ENCODE results near the gene SMIM44. TPM values are rescaled to one million over a fixed set of nuclear protein-coding genes. Genes with fewer than 3 reads are reported as not detected.

SMIM44 gene
- total and polyA plus RNA-seq, 9 of the 15 experiments (the other 6 are each of a cell fraction or from before 2014, with no cell fraction given): not detected

- TF ChIP-seq MECOM (CRISPR knock-in tag; IDR thresholded peaks at IDR 0.05) (no peak), PML (IDR thresholded peaks at IDR 0.05; ENCODE audit: low read length) (no peak)
Measured at GRCh38 chr19:3433313-3433712, 49.9 kb downstream of the SMIM44 start (continued).

Small RNA genes within 50 kb of the gene (small RNA-seq; reads per million reads assigned to genes)
- gene RF00212: not detected

Other genes starting within 250 kb of the SMIM44 start
Only the 7 nearest of the 12 such genes appear.
- gene SMIM24, start 2.9 kb downstream of the SMIM44 start, total RNA-seq (2014; rRNA removed): 0.45 and 1.2 TPM in 2 replicates
- 0.73 and 1.1 TPM in 2 replicates for gene SMIM24, start 2.9 kb downstream of the SMIM44 start, total RNA-seq (2014; rRNA removed; fragmentation: Illumina TruSeq; extraction: Trizol)
- gene SMIM24, start 2.9 kb downstream of the SMIM44 start, total RNA-seq (2015; rRNA removed; fragmentation: Illumina TruSeq; extraction: Trizol): not detected in 2 replicates
- 1.1 and 1.4 TPM in 2 replicates for gene SMIM24, start 2.9 kb downstream of the SMIM44 start, total RNA-seq (2021)
- gene SMIM24, start 2.9 kb downstream of the SMIM44 start, polyA plus RNA-seq (2011; rRNA removed): 12.3 and 12.9 TPM in 2 replicates
- 2.9 and 3.0 TPM in 2 replicates for gene SMIM24, start 2.9 kb downstream of the SMIM44 start, polyA plus RNA-seq (2014; fragmentation: Illumina TruSeq; extraction: Trizol)
- gene SMIM24, start 2.9 kb downstream of the SMIM44 start, polyA plus RNA-seq (2014; fragmentation: Nextera tagmentation; extraction: Ambion mirVana): 1 to 10 TPM in 1 of 2 experiments, under 1 TPM in 1; 0.86 to 1.8 TPM
- 0.77 and 1.6 TPM in 2 replicates for gene SMIM24, start 2.9 kb downstream of the SMIM44 start, polyA plus RNA-seq (2014; rRNA removed)
- 47.2 and 58.7 TPM in 2 replicates for gene DOHH, start 17.2 kb upstream of the SMIM44 start, total RNA-seq (2014; rRNA removed)
- gene DOHH, start 17.2 kb upstream of the SMIM44 start, total RNA-seq (2014; rRNA removed; fragmentation: Illumina TruSeq; extraction: Trizol): 1.1 and 1.8 TPM in 2 replicates
- gene DOHH, start 17.2 kb upstream of the SMIM44 start, total RNA-seq (2015; rRNA removed; fragmentation: Illumina TruSeq; extraction: Trizol): 10.4 and 10.6 TPM in 2 replicates
- gene DOHH, start 17.2 kb upstream of the SMIM44 start, total RNA-seq (2021): 21.4 and 31.0 TPM in 2 replicates
- gene DOHH, start 17.2 kb upstream of the SMIM44 start, polyA plus RNA-seq (2011; rRNA removed): 5.1 and 6.3 TPM in 2 replicates
- gene DOHH, start 17.2 kb upstream of the SMIM44 start, polyA plus RNA-seq (2014; fragmentation: Illumina TruSeq; extraction: Trizol): 1.2 and 8.2 TPM in 2 replicates
- gene DOHH, start 17.2 kb upstream of the SMIM44 start, polyA plus RNA-seq (2014; fragmentation: Nextera tagmentation; extraction: Ambion mirVana): under 1 TPM; 0.14 to 0.15 TPM
- 31.2 and 32.8 TPM in 2 replicates for gene DOHH, start 17.2 kb upstream of the SMIM44 start, polyA plus RNA-seq (2014; rRNA removed)
- gene FZR1, start 22.9 kb upstream of the SMIM44 start, total RNA-seq (2014; rRNA removed): 24.1 and 42.2 TPM in 2 replicates
- gene FZR1, start 22.9 kb upstream of the SMIM44 start, total RNA-seq (2014; rRNA removed; fragmentation: Illumina TruSeq; extraction: Trizol): 5.0 and 5.7 TPM in 2 replicates
- gene FZR1, start 22.9 kb upstream of the SMIM44 start, total RNA-seq (2015; rRNA removed; fragmentation: Illumina TruSeq; extraction: Trizol): 18.0 and 22.3 TPM in 2 replicates
- gene FZR1, start 22.9 kb upstream of the SMIM44 start, total RNA-seq (2021): 45.4 and 48.0 TPM in 2 replicates
- gene FZR1, start 22.9 kb upstream of the SMIM44 start, polyA plus RNA-seq (2011; rRNA removed): 22.2 and 37.4 TPM in 2 replicates
- gene FZR1, start 22.9 kb upstream of the SMIM44 start, polyA plus RNA-seq (2014; fragmentation: Illumina TruSeq; extraction: Trizol): 21.6 and 40.6 TPM in 2 replicates
- gene FZR1, start 22.9 kb upstream of the SMIM44 start, polyA plus RNA-seq (2014; fragmentation: Nextera tagmentation; extraction: Ambion mirVana): under 1 TPM; 0.18 to 0.28 TPM
- gene FZR1, start 22.9 kb upstream of the SMIM44 start, polyA plus RNA-seq (2014; rRNA removed): 23.6 and 30.6 TPM in 2 replicates
- not detected in 2 replicates for gene TEKTIP1, start 55.7 kb upstream of the SMIM44 start, total RNA-seq (2014; rRNA removed)
- not detected in 2 replicates for gene TEKTIP1, start 55.7 kb upstream of the SMIM44 start, total RNA-seq (2014; rRNA removed; fragmentation: Illumina TruSeq; extraction: Trizol)
- gene TEKTIP1, start 55.7 kb upstream of the SMIM44 start, total RNA-seq (2015; rRNA removed; fragmentation: Illumina TruSeq; extraction: Trizol): 0.26 TPM in 1 of 2 replicates, not detected in the other
- gene TEKTIP1, start 55.7 kb upstream of the SMIM44 start, total RNA-seq (2021): 0.29 and 0.66 TPM in 2 replicates
- not detected in 2 replicates for gene TEKTIP1, start 55.7 kb upstream of the SMIM44 start, polyA plus RNA-seq (2011; rRNA removed)
- not detected in 2 replicates for gene TEKTIP1, start 55.7 kb upstream of the SMIM44 start, polyA plus RNA-seq (2014; fragmentation: Illumina TruSeq; extraction: Trizol)
- not detected for gene TEKTIP1, start 55.7 kb upstream of the SMIM44 start, polyA plus RNA-seq (2014; fragmentation: Nextera tagmentation; extraction: Ambion mirVana)
- gene TEKTIP1, start 55.7 kb upstream of the SMIM44 start, polyA plus RNA-seq (2014; rRNA removed): not detected in 2 replicates
- gene MFSD12, start 74.1 kb upstream of the SMIM44 start, total RNA-seq (2014; rRNA removed): 99.9 and 103 TPM in 2 replicates
- 18.8 and 21.5 TPM in 2 replicates for gene MFSD12, start 74.1 kb upstream of the SMIM44 start, total RNA-seq (2014; rRNA removed; fragmentation: Illumina TruSeq; extraction: Trizol)
- 34.8 and 40.7 TPM in 2 replicates for gene MFSD12, start 74.1 kb upstream of the SMIM44 start, total RNA-seq (2015; rRNA removed; fragmentation: Illumina TruSeq; extraction: Trizol)
- gene MFSD12, start 74.1 kb upstream of the SMIM44 start, total RNA-seq (2021): 110 and 112 TPM in 2 replicates
- gene MFSD12, start 74.1 kb upstream of the SMIM44 start, polyA plus RNA-seq (2011; rRNA removed): 31.8 and 53.9 TPM in 2 replicates
- 28.2 and 63.0 TPM in 2 replicates for gene MFSD12, start 74.1 kb upstream of the SMIM44 start, polyA plus RNA-seq (2014; fragmentation: Illumina TruSeq; extraction: Trizol)
- gene MFSD12, start 74.1 kb upstream of the SMIM44 start, polyA plus RNA-seq (2014; fragmentation: Nextera tagmentation; extraction: Ambion mirVana): 1 to 10 TPM in 1 of 2 experiments, under 1 TPM in 1; 0.69 to 1.7 TPM
- 79.9 and 80.7 TPM in 2 replicates for gene MFSD12, start 74.1 kb upstream of the SMIM44 start, polyA plus RNA-seq (2014; rRNA removed)
- gene HMG20B, start 89.5 kb upstream of the SMIM44 start, total RNA-seq (2014; rRNA removed): 137 and 148 TPM in 2 replicates
- gene HMG20B, start 89.5 kb upstream of the SMIM44 start, total RNA-seq (2014; rRNA removed; fragmentation: Illumina TruSeq; extraction: Trizol): 18.2 and 18.5 TPM in 2 replicates
- 37.6 and 38.6 TPM in 2 replicates for gene HMG20B, start 89.5 kb upstream of the SMIM44 start, total RNA-seq (2015; rRNA removed; fragmentation: Illumina TruSeq; extraction: Trizol)
- gene HMG20B, start 89.5 kb upstream of the SMIM44 start, total RNA-seq (2021): 122 and 125 TPM in 2 replicates
- 47.6 and 54.4 TPM in 2 replicates for gene HMG20B, start 89.5 kb upstream of the SMIM44 start, polyA plus RNA-seq (2011; rRNA removed)
- gene HMG20B, start 89.5 kb upstream of the SMIM44 start, polyA plus RNA-seq (2014; fragmentation: Illumina TruSeq; extraction: Trizol): 25.6 and 53.2 TPM in 2 replicates
- under 1 TPM; 0.35 to 0.78 TPM for gene HMG20B, start 89.5 kb upstream of the SMIM44 start, polyA plus RNA-seq (2014; fragmentation: Nextera tagmentation; extraction: Ambion mirVana)
- gene HMG20B, start 89.5 kb upstream of the SMIM44 start, polyA plus RNA-seq (2014; rRNA removed): 159 and 172 TPM in 2 replicates
- 0.54 and 1.2 TPM in 2 replicates for gene GIPC3, start 102.0 kb upstream of the SMIM44 start, total RNA-seq (2014; rRNA removed)
- 0.83 and 0.91 TPM in 2 replicates for gene GIPC3, start 102.0 kb upstream of the SMIM44 start, total RNA-seq (2014; rRNA removed; fragmentation: Illumina TruSeq; extraction: Trizol)
- 0.98 and 1.0 TPM in 2 replicates for gene GIPC3, start 102.0 kb upstream of the SMIM44 start, total RNA-seq (2015; rRNA removed; fragmentation: Illumina TruSeq; extraction: Trizol)
- gene GIPC3, start 102.0 kb upstream of the SMIM44 start, total RNA-seq (2021): 3.3 and 3.9 TPM in 2 replicates
- gene GIPC3, start 102.0 kb upstream of the SMIM44 start, polyA plus RNA-seq (2011; rRNA removed): 2.5 and 3.1 TPM in 2 replicates
- gene GIPC3, start 102.0 kb upstream of the SMIM44 start, polyA plus RNA-seq (2014; fragmentation: Illumina TruSeq; extraction: Trizol): 3.0 and 3.6 TPM in 2 replicates
- under 1 TPM in 1 of 2 experiments, not detected in 1; 0.03 TPM for gene GIPC3, start 102.0 kb upstream of the SMIM44 start, polyA plus RNA-seq (2014; fragmentation: Nextera tagmentation; extraction: Ambion mirVana)
- gene GIPC3, start 102.0 kb upstream of the SMIM44 start, polyA plus RNA-seq (2014; rRNA removed): 1.9 and 2.3 TPM in 2 replicates

Measured in K562 (cell line).